Body of pancreas (tissue), 4 donors: Measurements from ENCODE around the gene C9orf40. TPM values are rescaled to one million over a fixed set of nuclear protein-coding genes. Genes with fewer than 3 reads are reported as not detected.
A peak's percentile ranks its signal among the peaks of the same experiment; 100 is the strongest.

Experiments used
- ATAC-seq: fragments of 150-250 bp; one replicate; pipeline ENCODE4 v1.9.1; 2016
- DNase-seq, 4 donors: peaks; one replicate each; pipeline ENCODE4 v3.0.0-alpha.2; 2019
- H3K27ac ChIP-seq, 4 donors: fragments of 200-600 bp; sonication (generic); 1 replicate in 3 of 4; 2 replicates in 1 of 4; pipeline versions ENCODE4 v1.5.1 to v1.6.1; 2016 to 2019; ENCODE audit warnings: mild to moderate bottlenecking in 1 of 4, mixed read lengths in 1 of 4, moderate library complexity in 1 of 4
- H3K27me3 ChIP-seq, 2 donors: fragments of 200-600 bp; sonication (generic); one replicate each; pipeline ENCODE4 v1.6.0; 2016; ENCODE audit warnings: mild to moderate bottlenecking in 1 of 2
- H3K36me3 ChIP-seq, 2 donors: fragments of 200-600 bp; sonication (generic); replicated peaks in 1 of 2; 2 replicates each; pipeline ENCODE4 v1.5.1; 2016; ENCODE audit warnings: low read depth in 2 of 2; ENCODE audit not compliant: insufficient read depth in 1 of 2
- H3K4me1 ChIP-seq: fragments of 200-600 bp; sonication (generic); one replicate; pipeline ENCODE4 v1.6.0; 2016
- H3K4me3 ChIP-seq, 2 donors: fragments of 200-600 bp; sonication (generic); 1 replicate in 1 of 2; 2 replicates in 1 of 2; pipeline ENCODE4 v1.5.1; 2016 to 2019
- H3K9me3 ChIP-seq, 3 donors: fragments of 200-600 bp; sonication (generic); 1 replicate in 2 of 3; 2 replicates in 1 of 3; pipeline ENCODE4 v1.5.1; 2016
- CTCF ChIP-seq, 7 experiments: fragments of 450-650 bp in 4 of 7; fragments of 200-600 bp in 3 of 7; sonication (generic) in 3 of 7; IDR thresholded peaks; one replicate each; pipeline ENCODE4 v1.5.1; 2016 to 2019; ENCODE audit warnings: antibody characterized with exemption in 7 of 7
- POLR2A ChIP-seq, 3 donors: fragments of 450-650 bp; IDR thresholded peaks; one replicate each; pipeline ENCODE4 v1.6.1; 2016; ENCODE audit warnings: antibody characterized with exemption in 3 of 3, mild to moderate bottlenecking in 2 of 3
- WGBS, 2 donors: methylation state at CpG; one replicate each; pipeline ENCODE4 v1.1.5; 2017; 5-methylcytosine and 5-hydroxymethylcytosine counted together
- intact Hi-C: fragments of 100-400 bp; cut with DNase I; formaldehyde crosslinking; loops from one replicate; pipeline ENCODE4 v1.15.1; 2023
- total RNA-seq, 2 donors: library from RNA; depleted of rRNA; stranded (reverse); fragments of >200 nt; gene quantifications; one replicate each; pipeline ENCODE4 v1.1.0, GENCODE V29; 2016

The C9orf40 gene
- total RNA-seq, 2 donors from 2014 or later, result 1.3 to 9.9 TPM

DNA sequence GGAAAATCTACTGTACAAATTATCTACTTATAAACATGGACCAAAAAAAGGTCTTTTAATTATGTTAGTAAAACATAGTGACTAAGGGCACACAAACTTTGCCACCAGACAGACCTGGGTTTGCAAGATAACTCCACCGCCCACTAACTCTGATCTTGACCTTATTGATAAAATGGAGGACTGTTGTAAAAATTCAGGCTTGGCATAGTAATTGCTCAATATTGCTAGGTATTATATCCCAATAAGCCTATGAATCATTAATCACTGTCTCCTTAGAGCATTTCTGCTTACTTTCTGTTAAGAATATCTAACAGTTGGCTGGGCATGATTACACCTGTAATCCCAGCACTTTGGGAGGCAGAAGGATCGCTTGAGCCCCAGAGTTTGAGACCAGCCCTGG is 3.8 kb downstream of the C9orf40 start:
- TF ChIP-seq CTCF (IDR thresholded peaks at IDR 0.05), result no peak
- TF ChIP-seq POLR2A (IDR thresholded peaks at IDR 0.05), result no peak
- intact Hi-C loops, result no loop called here
- Histone ChIP-seq H3K4me1 (peaks cover 13% of the 10 kb centered on the region), H3K4me3 (no peak overlapping the region), H3K36me3 (no peaks in the 10 kb centered on the region), H3K27ac (no peak overlapping the region), H3K9me3 (no peaks in the 10 kb centered on the region), H3K27me3 (no peaks in the 10 kb centered on the region)
- WGBS, 2 donors, result 88 to 90% methylated on average over 2 of the region's 2 CpGs
- DNase-seq (no peak), ATAC-seq (no peak)

DNA sequence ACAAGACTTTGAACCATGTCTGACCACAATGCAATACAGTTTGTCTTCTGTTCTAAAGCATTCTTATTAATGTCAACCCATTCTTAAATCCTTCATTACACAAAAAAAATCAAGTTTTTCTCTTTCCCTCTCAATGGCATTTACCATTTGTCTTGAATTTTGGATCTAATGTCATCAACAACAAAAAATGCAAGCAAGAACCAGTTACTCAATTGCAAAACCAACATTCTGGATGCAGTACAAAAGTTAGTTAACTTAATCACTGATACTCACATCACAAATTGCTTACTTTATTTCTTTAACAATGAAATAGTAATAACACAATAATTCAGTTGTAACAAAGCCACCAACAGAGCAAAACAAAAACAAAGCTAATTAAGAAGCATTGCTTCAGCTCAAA is 6.0 kb downstream of the C9orf40 start:
- H3K4me3 ChIP-seq, result no peak overlapping the region
- no peaks in the 10 kb centered on the region for H3K36me3 ChIP-seq
- peaks cover 6% of the 10 kb centered on the region for H3K4me1 ChIP-seq
- no peak for TF ChIP-seq CTCF (IDR thresholded peaks at IDR 0.05)
- no peak for TF ChIP-seq POLR2A (IDR thresholded peaks at IDR 0.05)
- DNase-seq (no peak), ATAC-seq (no peak)
- intact Hi-C loops, result no loop called here
- H3K27me3 ChIP-seq, result no peaks in the 10 kb centered on the region
- H3K27ac ChIP-seq, result no peak overlapping the region
- H3K9me3 ChIP-seq, result no peaks in the 10 kb centered on the region

DNA sequence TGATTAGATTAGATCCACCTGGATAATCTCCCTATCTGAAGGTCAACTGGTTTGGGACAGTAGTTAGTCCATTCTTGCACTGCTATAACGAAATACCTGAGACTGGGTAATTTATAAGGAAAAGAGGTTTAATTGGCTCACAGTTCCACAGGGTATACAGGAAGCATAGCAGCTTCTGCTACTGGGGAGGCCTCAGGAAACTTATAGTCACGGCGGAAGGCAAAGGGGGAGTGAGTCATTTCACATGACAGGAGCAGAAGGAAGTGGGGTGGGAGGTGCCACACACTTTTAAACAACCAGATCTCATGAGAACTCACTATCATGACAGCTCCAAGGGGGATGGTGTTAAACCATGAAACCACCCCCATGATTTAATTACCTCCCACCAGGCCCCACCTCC is 9.9 kb downstream of the C9orf40 start:
- Histone ChIP-seq H3K9me3 (no peaks in the 10 kb centered on the region), H3K27me3 (no peaks in the 10 kb centered on the region), H3K4me1 (no peaks in the 10 kb centered on the region), H3K36me3 (no peaks in the 10 kb centered on the region), H3K4me3 (no peak overlapping the region), H3K27ac (no peak overlapping the region)
- ATAC-seq (no peak), DNase-seq (no peak)
- WGBS, 2 donors, result 36 to 68% methylated on average over 3 of the region's 3 CpGs
- TF ChIP-seq CTCF (IDR thresholded peaks at IDR 0.05) (no peak), POLR2A (IDR thresholded peaks at IDR 0.05) (no peak)
- intact Hi-C loops, result no loop called here

GRCh38 chr9:74940600-74940999 is 12.1 kb downstream of the C9orf40 start:
- no peaks in the 10 kb centered on the region for H3K9me3 ChIP-seq
- H3K36me3 ChIP-seq, result no peaks in the 10 kb centered on the region
- H3K4me1 ChIP-seq, result no peaks in the 10 kb centered on the region
- peak in 2 of 4 donors; percentile 14 to 15 for DNase-seq
- WGBS, 2 donors, result 36 to 47% methylated on average over 4 of the region's 4 CpGs
- H3K4me3 ChIP-seq, result no peak overlapping the region
- peak in 2 of 7 experiments; percentile 17 to 30 for TF ChIP-seq CTCF (IDR thresholded peaks at IDR 0.05)
- no peak for TF ChIP-seq POLR2A (IDR thresholded peaks at IDR 0.05)
- no peaks in the 10 kb centered on the region for H3K27me3 ChIP-seq
- ATAC-seq, result no peak
- intact Hi-C loops, result no loop called here
- H3K27ac ChIP-seq, result no peak overlapping the region

DNA sequence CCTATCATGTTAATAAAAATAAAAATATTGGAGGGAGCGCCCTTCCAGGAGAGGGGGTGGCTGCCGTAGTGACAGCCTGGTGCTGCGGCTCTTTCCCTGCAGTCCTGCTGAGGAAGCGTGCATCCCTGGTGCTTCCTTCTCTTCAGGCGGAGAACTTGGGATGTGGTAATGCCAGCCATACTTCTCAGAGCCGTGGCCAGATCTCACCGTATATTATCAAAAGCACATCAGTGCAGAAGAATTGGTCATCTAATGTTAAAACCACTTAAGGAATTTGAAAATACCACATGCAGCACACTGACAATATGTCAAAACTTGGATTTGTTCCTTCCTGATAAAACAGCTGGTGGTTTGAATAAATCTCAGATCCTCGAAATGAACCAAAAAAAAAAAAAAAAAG is 17.7 kb downstream of the C9orf40 start:
- no peak for TF ChIP-seq POLR2A (IDR thresholded peaks at IDR 0.05)
- Histone ChIP-seq H3K27ac (no peak overlapping the region), H3K27me3 (no peaks in the 10 kb centered on the region), H3K36me3 (no peaks in the 10 kb centered on the region), H3K4me1 (no peaks in the 10 kb centered on the region), H3K9me3 (no peaks in the 10 kb centered on the region), H3K4me3 (no peak overlapping the region)
- 75 to 80% methylated on average over 8 of the region's 8 CpGs for whole genome bisulfite sequencing, 2 donors
- intact Hi-C loops, result no loop called here
- ATAC-seq (no peak), DNase-seq (no peak)
